Tibial artery (tissue), 4 donors: ENCODE measurements around the gene AMIGO1.

Experiments
- DNase-seq, 2 donors: peaks; one replicate each; pipeline ENCODE4 v3.0.0-alpha.2; 2019
- H3K27ac ChIP-seq, 2 donors: fragments of 200-600 bp; sonication (generic) in 1 of 2; 1 replicate in 1 of 2; 2 replicates in 1 of 2; pipeline ENCODE4 v1.5.1; 2018 to 2019; ENCODE audit warnings: mild to moderate bottlenecking in 1 of 2
- H3K27me3 ChIP-seq, 2 donors: fragments of 200-600 bp; sonication (generic) in 1 of 2; one replicate each; pipeline versions ENCODE4 v1.5.1 to v1.6.0; 2016 to 2019
- H3K36me3 ChIP-seq, 3 donors: fragments of 200-600 bp; sonication (generic) in 2 of 3; one replicate each; pipeline ENCODE4 v1.5.1; 2016 to 2019; ENCODE audit warnings: mild to moderate bottlenecking in 2 of 3
- H3K4me1 ChIP-seq, 4 donors: fragments of 200-600 bp; sonication (generic) in 2 of 4; 1 replicate in 3 of 4; 2 replicates in 1 of 4; pipeline ENCODE4 v1.5.1; 2016 to 2019
- H3K4me3 ChIP-seq, 2 donors: fragments of 200-600 bp; sonication (generic) in 1 of 2; 1 replicate in 1 of 2; 2 replicates in 1 of 2; pipeline ENCODE4 v1.5.1; 2018 to 2019; ENCODE audit warnings: mild to moderate bottlenecking in 2 of 2
- H3K9me3 ChIP-seq, 3 donors: fragments of 200-600 bp; sonication (generic) in 1 of 3; one replicate each; pipeline ENCODE4 v1.5.1; 2016 to 2019
- intact Hi-C: fragments of 100-400 bp; cut with DNase I; formaldehyde crosslinking; loops from one replicate; pipeline ENCODE4 v1.15.0; 2023; ENCODE audit warnings: low total_unique reads
- TF ChIP-seq, protein P1 (sequence below), 2 experiments: fragments of 200-600 bp in 1 of 2; fragments of 450-650 bp in 1 of 2; IDR thresholded peaks; one replicate each; pipeline ENCODE4 v1.5.1; 2017 to 2019; ENCODE audit warnings: antibody characterized with exemption in 2 of 2, mild to moderate bottlenecking in 1 of 2, moderate library complexity in 1 of 2

Gene AMIGO1

GRCh38 chr1:109454497-109455133, 54.9 kb downstream of the AMIGO1 start:
- intact Hi-C loops, result no loop called here
- Histone ChIP-seq H3K4me3 (no peak overlapping the region), H3K27me3 (peaks cover 0 to 12% of the 10 kb centered on the region in 2 donors), H3K27ac (no peak overlapping the region), H3K4me1 (no peaks in the 10 kb centered on the region), H3K36me3 (no peaks in the 10 kb centered on the region), H3K9me3 (no peaks in the 10 kb centered on the region)
- TF ChIP-seq, protein P1, sequence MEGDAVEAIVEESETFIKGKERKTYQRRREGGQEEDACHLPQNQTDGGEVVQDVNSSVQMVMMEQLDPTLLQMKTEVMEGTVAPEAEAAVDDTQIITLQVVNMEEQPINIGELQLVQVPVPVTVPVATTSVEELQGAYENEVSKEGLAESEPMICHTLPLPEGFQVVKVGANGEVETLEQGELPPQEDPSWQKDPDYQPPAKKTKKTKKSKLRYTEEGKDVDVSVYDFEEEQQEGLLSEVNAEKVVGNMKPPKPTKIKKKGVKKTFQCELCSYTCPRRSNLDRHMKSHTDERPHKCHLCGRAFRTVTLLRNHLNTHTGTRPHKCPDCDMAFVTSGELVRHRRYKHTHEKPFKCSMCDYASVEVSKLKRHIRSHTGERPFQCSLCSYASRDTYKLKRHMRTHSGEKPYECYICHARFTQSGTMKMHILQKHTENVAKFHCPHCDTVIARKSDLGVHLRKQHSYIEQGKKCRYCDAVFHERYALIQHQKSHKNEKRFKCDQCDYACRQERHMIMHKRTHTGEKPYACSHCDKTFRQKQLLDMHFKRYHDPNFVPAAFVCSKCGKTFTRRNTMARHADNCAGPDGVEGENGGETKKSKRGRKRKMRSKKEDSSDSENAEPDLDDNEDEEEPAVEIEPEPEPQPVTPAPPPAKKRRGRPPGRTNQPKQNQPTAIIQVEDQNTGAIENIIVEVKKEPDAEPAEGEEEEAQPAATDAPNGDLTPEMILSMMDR (IDR thresholded peaks at IDR 0.05), result no peak
- no peak for DNase-seq
